H1 (cell line): ENCODE data around the gene KCTD3. TPM values are rescaled to one million over a fixed set of nuclear protein-coding genes. Genes with fewer than 3 reads are reported as not detected.

Experiments used
- CHD1 ChIP-seq: IDR thresholded peaks from 2 replicates; pipeline ENCODE4 v1.6.1; 2012; ENCODE audit warnings: low read depth, low read length, improper control_type of control experiment
- CHD2 ChIP-seq: IDR thresholded peaks from 2 replicates; pipeline ENCODE4 v1.6.1; 2012; ENCODE audit warnings: low read length, improper control_type of control experiment
- CHD7 ChIP-seq: fragments of 300-600 bp; sonication (generic); IDR thresholded peaks from 2 replicates; pipeline ENCODE4 v1.7.1; 2012; ENCODE audit warnings: low read length, moderate library complexity, mild to moderate bottlenecking, inconsistent platforms; ENCODE audit not compliant: insufficient replicate concordance
- CTBP2 ChIP-seq: IDR thresholded peaks from 2 replicates; pipeline ENCODE4 v1.7.0; 2011; ENCODE audit warnings: borderline replicate concordance, mild to moderate bottlenecking, moderate library complexity, mixed read lengths, low read length; ENCODE audit not compliant: insufficient read depth, insufficient read length
- RFX5 ChIP-seq: IDR thresholded peaks from 2 replicates; pipeline ENCODE4 v1.6.1; 2011; ENCODE audit warnings: low read depth, low read length, improper control_type of control experiment, borderline replicate concordance
- SAP30 ChIP-seq: fragments of 300-600 bp; sonication (generic); IDR thresholded peaks from 2 replicates; pipeline ENCODE4 v1.7.1; 2012; ENCODE audit warnings: low read length, moderate library complexity, mild to moderate bottlenecking, inconsistent platforms; ENCODE audit not compliant: insufficient read depth, insufficient replicate concordance
- SIN3A ChIP-seq, 2 experiments: IDR thresholded peaks in 1 of 2; conservative IDR thresholded peaks in 1 of 2; 2 replicates each; pipeline ENCODE4 v1.6.1; 2011 to 2012; ENCODE audit warnings: low read length in 2 of 2, improper control_type of control experiment in 1 of 2, low read depth in 1 of 2, mild to moderate bottlenecking in 1 of 2
- TBP ChIP-seq: IDR thresholded peaks from 2 replicates; pipeline ENCODE4 v1.6.1; 2011; ENCODE audit warnings: low read depth, low read length, improper control_type of control experiment
- TEAD4 ChIP-seq: IDR thresholded peaks from 2 replicates; pipeline ENCODE4 v1.6.1; 2012; ENCODE audit warnings: low read depth, low read length, inconsistent platforms, mixed read lengths
- polyA plus RNA-seq, 7 experiments: library from polyadenylated mRNA; depleted of rRNA in 3 of 7; stranded (reverse) in 5 of 7; unstranded in 2 of 7; fragments of >200 nt in 5 of 7; fragments of 200-250 nt in 2 of 7; gene quantifications; 1 replicate in 5 of 7; 2 replicates in 1 of 7; 4 replicates in 1 of 7; pipeline versions ENCODE4 v1.2.1 to v1.2.3, GENCODE V29; 2011 to 2013; ENCODE audit warnings: missing spikeins in 2 of 7, mixed read lengths in 2 of 7
- total RNA-seq: library from RNA; stranded (reverse); fragmentation: NEBNext Ultra II Directional; extraction: Animal tissue kit (Norgen Biotek cat#: 25700); gene quantifications from 2 replicates; pipeline ENCODE4 v1.2.1, GENCODE V29; 2021

Gene KCTD3
- total and polyA plus RNA-seq, 2 of the 8 experiments (the other 6 are each of a cell fraction or from before 2014, with no cell fraction given), result 43.0 to 55.6 TPM

GRCh38 chr1:215566556-215567490 is at the start of gene KCTD3 (continued):
- TF ChIP-seq CHD7 (no peak), CTBP2 (no peak), SAP30 (no peak), TBP (peak; percentile 71), CHD2 (no peak), RFX5 (no peak), CHD1 (no peak), SIN3A (conservative IDR thresholded peaks at IDR 0.05 in 1 of 2, IDR thresholded peaks at IDR 0.05 in 1 of 2; ENCODE audit: low read depth in 1 of 2, low read length in 2 of 2) (0 out of 4 replicates have a peak, but pooled peaks of 1 of the 2 experiments have one; percentile 46), TEAD4 (peak; percentile 73)
